Stimulated activated CD4-positive, alpha-beta T cell treated with anti-CD3 and anti-CD28 coated beads, Interleukin-15, amount 100 ng/mL, for 1 hour (primary cell): ENCODE results near the gene HTR1D.
"Not testable (repeated sequence)": the region's sequence is repeated elsewhere in the genome, so short reads cannot be mapped to it uniquely, and the experiment has no call there.

Source experiments
- DNase-seq, 2 donors: peaks; one replicate each; pipeline ENCODE4 v3.0.0-alpha.2; 2020; ENCODE audit warnings: low read depth in 1 of 2, low spot score in 1 of 2

The HTR1D gene, protein sequence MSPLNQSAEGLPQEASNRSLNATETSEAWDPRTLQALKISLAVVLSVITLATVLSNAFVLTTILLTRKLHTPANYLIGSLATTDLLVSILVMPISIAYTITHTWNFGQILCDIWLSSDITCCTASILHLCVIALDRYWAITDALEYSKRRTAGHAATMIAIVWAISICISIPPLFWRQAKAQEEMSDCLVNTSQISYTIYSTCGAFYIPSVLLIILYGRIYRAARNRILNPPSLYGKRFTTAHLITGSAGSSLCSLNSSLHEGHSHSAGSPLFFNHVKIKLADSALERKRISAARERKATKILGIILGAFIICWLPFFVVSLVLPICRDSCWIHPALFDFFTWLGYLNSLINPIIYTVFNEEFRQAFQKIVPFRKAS

DNA sequence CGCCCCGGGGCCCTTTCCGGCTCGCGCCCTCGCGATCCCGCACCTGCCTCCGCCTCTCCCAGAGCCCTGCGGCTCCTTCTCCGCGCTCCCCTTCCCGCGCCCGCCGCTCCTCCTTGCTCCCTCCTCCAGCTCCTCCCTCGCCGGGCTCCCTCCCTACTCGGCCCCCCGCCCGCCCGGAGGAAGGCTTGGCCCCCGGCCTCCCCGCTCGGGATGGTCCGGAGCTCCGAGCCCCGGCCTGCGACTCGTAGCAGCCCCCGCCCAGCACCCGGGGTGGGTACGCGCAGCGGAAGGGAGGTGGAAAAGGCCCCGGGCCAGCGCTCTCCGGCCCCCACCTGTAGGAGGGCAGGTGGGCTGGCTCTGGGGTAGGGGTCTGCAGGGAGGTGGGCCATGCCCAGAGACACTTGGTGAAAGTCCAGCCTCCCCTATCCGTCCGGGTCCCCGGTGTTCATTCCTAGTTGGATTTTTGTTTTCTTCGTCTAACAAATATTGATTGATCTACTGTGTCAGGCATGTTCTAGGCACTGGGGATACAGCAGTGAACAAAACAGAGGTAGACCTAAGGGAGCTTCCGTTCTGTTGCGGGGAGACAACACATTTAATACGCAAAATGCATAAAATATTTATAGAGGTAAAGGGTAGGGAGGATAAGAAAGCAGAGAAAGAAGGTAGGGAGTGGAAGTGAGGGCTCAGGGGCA is at the start of gene HTR1D:
Gene HTR1D (minus strand): TSS at position 82 of the 695 bp plus-strand sequence. CDS start 23,283 bp downstream, outside the sequence.
- no peak for DNase-seq

DNA sequence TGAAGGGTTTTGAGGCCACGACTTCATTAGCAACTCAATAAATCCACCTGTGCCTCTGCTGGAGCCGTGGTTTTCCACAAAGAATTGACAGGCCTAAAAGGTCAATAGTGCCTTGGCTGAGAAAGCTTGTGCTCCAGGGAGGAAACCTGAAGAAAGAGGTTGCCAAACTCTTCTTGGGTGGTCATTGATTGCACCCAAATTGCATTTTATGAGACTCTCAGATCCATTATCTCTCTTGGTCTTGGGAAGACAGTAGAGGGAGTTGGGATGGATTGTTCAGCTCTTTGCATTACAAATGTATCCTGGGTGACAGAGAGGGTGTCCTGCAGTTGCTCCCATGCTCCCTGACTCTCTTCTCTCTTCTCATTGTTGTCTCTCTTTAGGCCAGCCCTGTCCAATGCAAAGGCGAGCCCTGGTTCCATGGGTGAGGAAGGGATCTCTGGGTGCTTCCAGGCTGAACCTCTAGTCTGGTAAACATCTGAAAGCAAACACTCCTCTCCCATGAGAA is 46.1 kb upstream of the HTR1D start:
- no peak for DNase-seq

DNA sequence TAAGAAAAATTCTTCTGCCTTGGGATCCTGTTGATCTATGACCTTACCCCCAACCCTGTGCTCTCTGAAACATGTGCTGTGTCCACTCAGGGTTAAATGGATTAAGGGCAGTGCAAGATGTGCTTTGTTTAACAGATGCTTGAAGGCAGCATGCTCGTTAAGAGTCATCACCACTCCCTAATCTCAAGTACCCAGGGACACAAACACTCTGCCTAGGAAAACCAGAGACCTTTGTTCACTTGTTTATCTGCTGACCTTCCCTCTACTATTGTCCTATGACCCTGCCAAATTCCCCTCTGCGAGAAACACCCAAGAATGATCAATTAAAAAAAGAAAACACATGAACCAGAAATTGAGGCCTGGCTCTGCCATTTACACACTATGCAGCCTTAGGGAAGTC is 40.8 kb upstream of the HTR1D start:
- not testable (repeated sequence) for DNase-seq

DNA sequence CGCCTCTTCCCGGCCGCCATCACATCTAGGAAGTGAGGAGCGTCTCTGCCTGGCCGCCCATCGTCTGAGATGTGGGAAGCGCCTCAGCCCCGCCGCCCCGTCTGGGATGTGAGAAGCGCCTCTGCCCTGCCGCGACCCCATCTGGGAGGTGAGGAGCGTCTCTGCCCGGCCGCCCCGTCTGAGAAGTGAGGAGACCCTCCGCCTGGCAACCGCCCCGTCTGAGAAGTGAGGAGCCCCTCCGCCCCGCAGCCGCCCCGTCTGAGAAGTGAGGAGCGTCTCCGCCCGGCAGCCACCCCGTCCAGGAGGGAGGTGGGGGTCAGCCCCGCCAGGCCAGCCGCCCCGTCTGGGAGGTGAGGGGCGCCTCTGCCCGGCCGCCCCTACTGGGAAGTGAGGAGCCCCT is 40.1 kb upstream of the HTR1D start:
- DNase-seq = not testable (repeated sequence)

DNA sequence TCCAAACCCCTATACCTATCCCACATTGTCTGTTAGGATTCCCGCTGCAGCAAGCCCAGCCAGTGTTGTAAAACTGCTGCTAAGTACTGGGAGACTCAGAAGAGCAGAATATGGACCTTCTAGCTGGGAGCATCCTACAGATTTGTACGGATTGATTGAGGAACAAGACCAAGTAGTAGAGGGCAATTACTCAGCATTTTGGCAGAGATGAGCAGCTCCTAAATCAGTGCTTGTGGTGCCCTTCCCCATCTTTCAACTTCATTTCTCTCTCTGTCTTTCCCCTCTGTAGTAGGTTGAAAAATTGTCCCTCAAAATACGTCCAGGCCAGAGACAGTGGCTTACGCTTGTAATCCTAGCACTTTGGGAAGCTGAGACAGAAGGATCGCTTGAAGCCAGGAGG is 37.3 kb upstream of the HTR1D start:
- no peak for DNase-seq

DNA sequence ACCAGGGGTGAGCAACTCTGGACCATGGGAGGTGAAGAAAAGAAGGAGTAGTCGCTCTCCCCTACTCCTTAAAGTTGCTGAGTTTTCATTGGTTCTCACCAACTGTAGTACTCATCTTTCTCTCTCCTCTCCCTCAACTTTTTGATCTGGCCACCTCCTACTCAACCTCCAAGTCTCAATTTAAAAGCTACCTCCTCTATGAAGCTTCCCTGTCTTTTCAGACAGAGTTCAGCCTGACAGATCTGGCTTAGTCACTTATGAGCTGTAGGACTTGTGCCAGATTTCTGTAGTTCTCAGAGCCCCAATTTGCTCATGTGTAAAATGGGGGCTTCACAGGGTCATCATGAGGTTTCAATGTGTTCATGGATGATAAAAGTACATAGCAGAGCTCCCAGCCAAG is 34.5 kb upstream of the HTR1D start:
- DNase-seq = no peak

DNA sequence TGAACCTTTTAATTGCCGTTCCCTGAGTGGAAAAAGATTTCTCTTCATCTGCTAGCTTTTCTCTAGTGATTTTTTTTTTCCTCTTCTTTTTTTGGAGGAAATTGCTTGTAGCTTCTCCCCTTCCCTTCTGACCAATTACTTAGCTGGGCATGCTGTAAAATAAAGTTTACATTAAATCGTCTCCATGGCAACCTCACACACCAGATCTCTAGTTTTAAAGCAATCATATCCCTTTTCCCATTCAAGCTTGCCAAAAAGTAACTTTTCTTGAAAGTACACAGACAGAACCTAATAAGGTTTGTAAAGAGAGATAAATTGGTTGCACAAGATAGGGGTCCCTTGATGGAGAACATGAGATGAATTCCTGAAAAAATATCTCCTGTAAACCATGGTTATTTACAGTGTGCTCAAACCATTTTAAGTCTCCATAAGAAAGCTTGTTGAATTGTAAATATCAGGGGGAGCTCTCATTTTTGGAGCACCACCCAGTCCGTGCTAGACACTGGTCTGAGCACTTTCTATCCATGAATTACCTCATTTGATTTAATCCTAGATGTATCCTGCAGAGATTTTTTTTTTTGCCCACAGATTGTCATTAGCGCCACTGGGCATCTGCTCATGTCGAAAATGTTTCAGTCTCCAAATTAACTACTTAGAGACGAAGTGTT is 32.6 kb upstream of the HTR1D start:
- DNase-seq = no peak

DNA sequence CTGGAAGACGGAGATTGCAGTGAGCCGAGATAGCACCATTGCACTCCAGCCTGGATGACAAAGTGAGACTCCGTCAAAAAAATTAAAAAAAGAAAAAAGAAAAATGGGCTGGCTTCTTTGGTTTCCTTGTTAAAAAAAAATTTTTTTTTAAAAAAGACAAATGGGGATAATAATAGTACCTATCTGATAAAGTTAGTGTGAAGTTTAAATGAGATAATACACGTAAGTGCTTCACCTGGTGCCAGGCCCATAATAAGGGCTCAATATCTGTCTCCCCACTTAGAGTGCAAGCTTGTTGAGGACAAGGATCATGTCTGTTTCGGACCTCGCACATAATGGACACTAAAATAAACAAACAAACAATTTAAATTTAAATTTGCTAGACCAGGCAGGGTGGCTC is 30.0 kb upstream of the HTR1D start:
- DNase-seq = no peak

DNA sequence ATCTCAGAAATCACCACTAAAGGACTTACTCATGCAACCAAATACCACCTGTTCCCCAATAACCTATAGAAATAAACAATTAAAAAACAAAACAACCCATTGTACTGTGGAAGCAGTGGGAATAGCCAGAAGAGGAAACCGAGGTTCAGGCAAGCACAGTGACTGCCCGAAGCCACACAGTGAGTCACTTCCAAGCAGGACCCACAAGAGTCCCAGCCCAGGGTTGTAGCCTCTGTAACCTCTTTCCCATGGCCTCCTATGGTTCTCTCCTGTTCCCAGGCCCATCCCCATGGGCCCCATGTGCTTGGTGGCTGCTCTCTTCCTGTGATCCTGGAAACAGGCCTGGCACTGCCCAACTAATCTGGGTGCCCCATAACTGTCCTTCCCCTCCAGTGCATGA is 29.0 kb upstream of the HTR1D start:
- DNase-seq = no peak

DNA sequence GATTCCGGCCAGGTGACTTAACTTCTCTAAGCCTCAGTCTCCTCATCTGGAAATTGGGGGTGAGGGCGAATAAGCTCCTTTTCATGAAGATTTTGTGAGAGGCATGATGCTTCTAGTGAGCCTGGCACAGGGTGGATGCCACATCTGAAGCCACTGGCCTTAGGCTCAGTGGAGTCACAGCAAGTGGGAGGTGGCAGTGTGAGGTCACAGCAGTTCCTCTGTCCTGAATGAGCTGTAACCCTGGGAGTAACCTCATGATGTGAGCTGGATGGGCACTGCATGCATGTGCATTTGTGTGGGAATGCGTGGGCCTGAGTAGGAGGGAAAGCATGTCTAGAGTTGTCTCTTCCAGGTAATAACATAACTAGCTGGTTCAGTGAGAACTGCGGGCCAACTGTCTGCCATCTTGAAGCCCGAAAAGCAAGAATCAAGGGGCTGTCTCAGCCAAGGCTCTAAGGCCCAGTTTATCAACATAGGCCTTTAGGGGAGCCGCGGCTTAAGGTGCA is 27.0 kb upstream of the HTR1D start:
- DNase-seq = no peak

DNA sequence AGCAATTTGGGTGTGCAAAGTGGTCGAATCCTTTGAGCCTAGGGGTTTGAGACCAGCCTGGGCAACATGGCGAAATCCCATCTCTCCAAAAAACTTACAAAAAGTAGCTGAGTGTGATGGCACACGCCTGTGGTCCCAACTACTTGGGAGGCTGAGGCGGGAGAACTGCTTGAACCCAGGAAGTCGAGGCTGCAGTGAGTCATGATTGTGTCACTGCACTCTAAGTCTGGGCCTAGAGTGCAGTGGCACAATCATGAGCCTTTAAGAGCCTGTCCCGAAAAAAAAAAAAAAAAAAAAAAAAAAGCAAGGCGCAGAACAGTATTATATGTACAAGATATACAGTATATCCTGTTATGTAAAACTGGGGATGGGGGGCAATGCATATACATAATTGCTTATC is 25.1 kb upstream of the HTR1D start:
- no peak for DNase-seq

DNA sequence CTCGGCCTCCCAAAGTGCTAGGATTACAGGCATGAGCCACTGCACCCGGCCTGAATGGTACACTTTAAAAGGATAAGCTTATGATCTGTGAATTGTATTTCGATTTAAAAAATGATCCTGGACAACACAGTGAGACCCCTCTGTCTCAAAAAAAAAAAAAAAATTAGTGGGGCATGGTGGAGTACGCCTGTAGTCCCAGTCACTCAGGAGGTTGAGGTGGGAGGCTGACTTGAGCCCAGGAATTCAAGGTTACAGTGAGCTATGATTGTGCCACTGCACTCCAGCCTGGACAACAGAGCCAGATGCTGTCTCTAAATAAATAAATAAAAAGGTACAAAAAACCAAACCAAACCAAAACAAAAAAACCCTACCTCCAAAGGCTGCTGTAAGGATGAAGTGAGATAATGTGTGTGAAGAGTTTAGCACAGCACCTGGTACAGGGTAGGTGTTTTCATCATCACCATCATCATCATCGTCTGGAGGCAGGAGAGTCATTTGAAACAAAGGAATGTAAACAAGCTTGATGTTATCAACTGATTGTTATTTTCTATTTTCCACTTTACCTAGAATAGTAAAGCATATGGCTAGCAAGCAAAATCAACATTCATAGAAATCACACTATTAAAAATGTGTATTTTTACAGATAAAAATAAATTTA is 22.5 kb upstream of the HTR1D start:
- no peak for DNase-seq

DNA sequence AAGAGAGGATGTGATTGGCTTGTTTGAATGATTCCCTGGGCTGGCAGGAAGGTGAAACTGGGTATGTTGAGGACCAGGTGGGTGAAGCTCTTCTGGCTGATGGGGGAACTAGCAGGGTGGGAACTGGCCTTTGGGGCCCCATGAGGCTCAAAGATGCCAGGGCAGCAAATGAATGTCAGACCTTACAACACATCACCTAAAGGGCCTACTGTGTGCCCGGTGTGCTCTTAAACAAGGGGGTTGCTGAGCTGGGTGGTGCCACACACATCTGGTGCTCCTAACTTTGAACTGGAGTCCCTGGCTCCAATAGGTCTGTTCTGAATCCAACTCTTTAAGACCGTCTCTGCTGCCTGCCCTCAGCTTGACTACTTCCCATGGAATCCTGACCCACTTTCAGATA is 21.3 kb upstream of the HTR1D start:
- no peak for DNase-seq

DNA sequence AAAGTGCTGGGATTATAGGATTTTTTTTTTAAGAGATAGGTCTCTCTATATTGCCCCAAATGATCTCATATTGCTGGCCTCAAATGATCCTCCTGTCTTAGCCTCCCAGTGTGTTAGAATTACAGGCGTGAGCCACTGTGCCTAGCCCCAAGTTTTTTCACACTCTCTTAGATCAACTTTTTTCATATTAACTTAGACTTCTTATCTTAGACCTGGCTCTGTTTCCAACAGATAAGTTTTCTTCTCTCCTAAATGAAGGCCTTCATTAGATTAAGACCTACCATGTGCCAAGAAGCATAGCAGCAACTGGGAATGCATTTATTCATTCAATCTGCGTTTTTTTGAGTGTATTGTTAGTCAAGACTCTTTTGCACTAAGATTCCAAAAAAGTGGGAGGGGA is 20.2 kb upstream of the HTR1D start:
- no peak for DNase-seq

DNA sequence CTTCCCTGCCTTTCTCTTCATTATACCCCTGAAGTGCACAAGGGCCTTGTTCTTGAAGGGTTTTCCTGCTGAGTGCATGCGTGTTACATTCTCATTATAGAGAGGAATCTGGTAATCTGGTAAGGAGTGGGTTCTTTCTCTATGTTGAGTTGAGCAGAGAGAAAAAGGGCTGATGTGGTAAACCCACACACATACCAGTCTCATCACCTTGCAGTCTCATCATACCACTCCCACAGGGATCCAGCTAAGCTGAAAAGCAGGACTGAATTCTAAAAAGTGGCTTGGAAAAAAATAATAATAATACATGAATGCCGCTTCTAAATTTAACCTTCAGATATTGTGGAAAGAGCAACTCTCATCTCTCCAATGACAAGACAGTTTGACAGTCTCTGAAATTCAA is 10.5 kb upstream of the HTR1D start:
- no peak for DNase-seq

DNA sequence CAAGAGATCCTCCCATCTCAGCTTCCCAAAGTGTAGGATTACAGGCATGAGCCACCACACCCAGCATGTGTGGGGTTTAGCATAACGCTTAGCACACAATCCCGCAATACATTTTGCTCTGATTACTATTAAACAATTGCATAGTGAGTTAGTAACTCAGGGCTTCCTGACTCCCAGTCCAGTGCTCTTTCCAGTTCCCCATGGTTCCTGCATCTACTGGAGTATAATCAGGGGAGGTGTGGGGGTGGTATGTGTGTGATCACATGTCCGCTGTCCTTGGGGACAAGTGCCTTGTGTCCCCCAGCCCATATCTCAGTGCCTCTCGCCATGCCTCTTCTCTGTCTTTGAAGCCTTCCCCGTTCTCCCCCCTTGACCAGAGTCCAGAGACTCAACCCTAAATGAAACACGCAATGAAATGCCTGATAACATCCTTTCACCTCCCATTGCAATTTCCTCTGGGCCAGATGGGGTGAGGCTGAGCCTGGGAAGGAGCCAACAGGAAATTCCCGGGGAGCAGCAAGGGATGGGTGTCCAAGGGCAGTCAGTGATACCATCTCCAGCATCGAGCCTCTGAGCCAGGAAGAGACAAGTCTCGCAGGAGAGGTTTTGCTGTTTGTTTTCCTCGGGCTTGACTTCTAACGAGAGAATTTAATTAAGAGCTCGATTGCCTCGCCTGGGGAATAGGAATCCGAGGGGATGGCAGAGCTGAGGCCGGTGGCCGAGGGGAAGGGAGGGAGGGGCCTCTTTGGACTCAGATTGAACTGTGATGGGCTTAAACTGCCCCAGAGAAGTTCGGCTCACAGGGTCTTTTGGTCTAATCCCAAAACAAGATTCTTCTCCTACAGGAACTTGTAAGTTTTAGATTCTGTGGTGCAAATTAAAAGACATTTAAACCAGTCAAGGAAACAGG is 7.7 kb upstream of the HTR1D start:
- DNase-seq = no peak

DNA sequence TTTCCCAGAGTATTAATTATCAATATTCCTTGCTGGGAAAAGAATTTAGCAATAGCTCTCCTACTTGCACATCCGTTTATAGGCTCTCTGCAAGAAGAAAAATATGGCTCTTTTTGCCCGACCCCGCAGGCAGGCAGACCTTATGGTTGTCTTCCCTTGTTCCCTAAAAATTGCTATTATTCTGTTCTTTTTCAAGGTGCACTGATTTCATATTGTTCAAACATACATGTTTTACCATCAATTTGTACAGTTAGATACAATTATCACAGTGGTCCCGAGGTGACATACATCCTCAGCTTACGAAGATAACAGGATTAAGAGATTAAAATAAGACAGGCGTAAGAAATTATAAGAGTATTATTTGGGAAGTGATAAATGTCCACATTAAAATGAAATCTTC is 6.7 kb upstream of the HTR1D start:
- DNase-seq = not testable (repeated sequence)

DNA sequence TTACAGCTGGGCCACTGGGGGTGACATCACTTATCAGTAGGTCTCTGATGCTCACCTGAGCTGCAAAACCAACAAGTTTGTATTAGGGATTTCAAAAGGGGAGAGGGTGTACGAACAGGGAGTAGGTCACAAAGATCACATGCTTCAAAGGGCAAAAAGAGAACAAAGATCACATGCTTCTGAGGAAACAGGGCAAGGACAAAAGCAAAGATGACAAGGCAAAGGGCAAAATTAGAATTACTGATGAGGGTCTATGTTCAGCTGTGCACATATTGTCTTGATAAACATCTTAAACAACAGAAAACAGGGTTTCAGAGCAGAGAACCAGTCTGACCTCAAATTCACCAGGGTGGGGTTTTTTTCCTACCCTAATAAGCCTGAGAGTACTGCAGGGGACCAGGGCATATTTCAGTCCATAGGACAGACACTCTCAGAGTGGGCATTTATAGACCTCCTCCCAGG is 6.2 kb upstream of the HTR1D start:
- DNase-seq = not testable (repeated sequence)

DNA sequence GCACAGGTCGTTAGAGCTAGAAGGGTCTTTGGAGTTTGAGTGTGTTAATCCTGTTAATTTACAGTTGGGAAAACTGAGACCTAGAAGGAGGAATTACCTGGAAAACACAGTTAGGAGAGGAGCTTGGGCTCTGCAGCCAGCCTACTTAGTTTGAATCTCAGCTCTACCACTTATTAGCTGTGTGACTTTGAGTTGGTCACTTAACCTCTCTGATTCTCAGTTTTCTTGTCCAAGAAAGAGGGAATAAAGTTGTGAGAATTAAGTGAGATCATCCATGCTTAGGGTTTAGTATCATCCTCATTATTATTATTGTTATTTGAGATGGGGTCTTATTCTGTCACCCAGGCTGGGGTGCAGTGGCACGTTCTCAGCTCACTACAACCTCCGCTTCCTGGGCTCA is 5.4 kb upstream of the HTR1D start:
- DNase-seq = no peak

DNA sequence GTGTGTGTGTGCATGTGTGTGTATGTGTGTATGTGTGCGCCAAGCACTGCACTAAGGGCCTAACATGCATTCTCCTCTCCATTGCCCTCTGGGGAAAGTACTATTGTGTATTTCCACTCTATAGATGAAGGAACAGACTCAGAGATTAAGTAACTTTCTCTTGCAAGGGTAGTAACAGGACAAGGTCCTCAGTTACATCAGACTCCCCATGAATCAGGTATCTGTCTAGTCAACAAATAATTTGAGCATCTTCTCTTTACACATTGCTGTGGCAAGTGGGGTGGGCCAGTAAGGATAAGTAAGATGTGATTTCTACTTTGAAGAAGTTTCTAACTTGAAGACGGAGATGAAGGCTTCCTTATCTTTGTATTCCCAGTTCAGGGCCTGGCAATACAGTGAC is 5.0 kb upstream of the HTR1D start:
- no peak for DNase-seq
